SU-DHL-6 (cell line): ENCODE data around the gene SLC6A3.
"Not testable (repeated sequence)": the region's sequence is repeated elsewhere in the genome, so short reads cannot be mapped to it uniquely, and the experiment has no call there.

Source experiments
- CTCF ChIP-seq: fragments of 200-600 bp; sonication (generic); IDR thresholded peaks from one replicate; pipeline ENCODE4 v1.5.1; 2017; ENCODE audit warnings: antibody characterized with exemption, mild to moderate bottlenecking, low read length, moderate library complexity; ENCODE audit not compliant: insufficient read depth, poor library complexity, severe bottlenecking
- EZH2phosphoT487 ChIP-seq: fragments of 200-600 bp; sonication (generic), shearing (Covaris generic); conservative IDR thresholded peaks from 2 replicates; pipeline ENCODE4 v1.6.1; 2018; ENCODE audit warnings: mild to moderate bottlenecking, antibody characterized with exemption, low read length, moderate library complexity, mixed read lengths

- TF ChIP-seq CTCF, EZH2phosphoT487: not testable (repeated sequence)
These were observed 22.7 kb downstream of the SLC6A3 start for GRCh38 chr5:1422522-1422921.
